K562 (cell line): ENCODE data around the gene ZC3H10. TPM values are rescaled to one million over a fixed set of nuclear protein-coding genes. Genes with fewer than 3 reads are reported as not detected.

Experiments used
- CBX3 ChIP-seq, 2 experiments: IDR thresholded peaks; 1 replicate in 1 of 2; 2 replicates in 1 of 2; pipeline ENCODE4 v1.6.1; 2012; ENCODE audit warnings: inconsistent platforms in 2 of 2, low read length in 2 of 2, borderline replicate concordance in 1 of 2, control low read depth in 1 of 2
- FOXJ3 ChIP-seq: sonication (generic); formaldehyde crosslinking; IDR thresholded peaks from 2 replicates; pipeline ENCODE4 v1.4.0; 2020; ENCODE audit warnings: mild to moderate bottlenecking, missing genetic modification reagents
- JUND ChIP-seq, 2 experiments: IDR thresholded peaks; 2 replicates in 1 of 2; 3 replicates in 1 of 2; pipeline ENCODE4 v1.6.1; 2011; ENCODE audit warnings: borderline replicate concordance in 2 of 2, low read depth in 2 of 2, low read length in 2 of 2, improper control_type of control experiment in 1 of 2, missing biosample characterization in 1 of 2, missing genetic modification characterization in 1 of 2, missing genetic modification reagents in 1 of 2
- NR2F6 ChIP-seq: fragments of 450-650 bp; formaldehyde crosslinking; IDR thresholded peaks from 2 replicates; pipeline ENCODE4 v1.4.0; 2020; ENCODE audit warnings: mild to moderate bottlenecking
- POLR2AphosphoS5 ChIP-seq: IDR thresholded peaks from 2 replicates; pipeline ENCODE4 v1.6.1; 2011; ENCODE audit warnings: mild to moderate bottlenecking, low read depth, low read length, moderate library complexity; ENCODE audit not compliant: control insufficient read depth, insufficient read depth
- RBM34 ChIP-seq: fragments of 200-400 bp; formaldehyde crosslinking; IDR thresholded peaks from 2 replicates; pipeline ENCODE4 v1.6.1; 2018; ENCODE audit warnings: low read length, borderline replicate concordance; ENCODE audit not compliant: insufficient read depth
- RHOXF2B ChIP-seq: fragments of 250-450 bp; sonication (Bioruptor Pico); conservative IDR thresholded peaks from 2 replicates; pipeline ENCODE4 v1.5.1; 2021
- SLC30A9 ChIP-seq: fragments of 250-450 bp; sonication (Bioruptor Pico); IDR thresholded peaks from 2 replicates; pipeline ENCODE4 v1.8.0; 2022; ENCODE audit warnings: mild to moderate bottlenecking, moderate library complexity
- TAF1 ChIP-seq: IDR thresholded peaks from 2 replicates; pipeline ENCODE4 v1.6.1; 2011; ENCODE audit warnings: mild to moderate bottlenecking, low read length, moderate library complexity; ENCODE audit not compliant: insufficient read depth, control insufficient read depth, severe bottlenecking; ENCODE audit errors: extremely low read depth
- ZBTB8A ChIP-seq: fragments of 450-650 bp; IDR thresholded peaks from 2 replicates; pipeline ENCODE4 v1.6.1; 2018; ENCODE audit warnings: mild to moderate bottlenecking, moderate library complexity; ENCODE audit not compliant: partially characterized antibody
- ZC3H8 ChIP-seq: fragments of 450-650 bp; IDR thresholded peaks from 2 replicates; pipeline ENCODE4 v1.6.1; 2017
- ZNF253 ChIP-seq: fragments of 250-450 bp; sonication (Bioruptor Pico); conservative IDR thresholded peaks from 2 replicates; pipeline ENCODE4 v1.6.1; 2021; ENCODE audit warnings: mild to moderate bottlenecking
- ZNF311 ChIP-seq: fragments of 250-450 bp; sonication (Bioruptor Pico); IDR thresholded peaks from 2 replicates; pipeline ENCODE4 v1.4.0; 2020; ENCODE audit warnings: mild to moderate bottlenecking, moderate library complexity
- polyA plus RNA-seq, 8 experiments: library from polyadenylated mRNA; depleted of rRNA in 4 of 8; stranded (reverse) in 5 of 8; unstranded in 3 of 8; fragments of >200 nt; fragmentation: Nextera tagmentation in 2 of 8; fragmentation: Illumina TruSeq in 1 of 8; extraction: Ambion mirVana in 2 of 8; extraction: Trizol in 1 of 8; gene quantifications; 2 replicates each; pipeline versions ENCODE4 v1.2.1 to v1.2.3, GENCODE V29; 2011 to 2014; ENCODE audit warnings: inconsistent platforms in 1 of 8, missing spikeins in 1 of 8
- total RNA-seq, 7 experiments: library from RNA; depleted of rRNA in 6 of 7; stranded (reverse); fragments of >200 nt in 6 of 7; fragmentation: Illumina TruSeq in 2 of 7; extraction: Trizol in 2 of 7; gene quantifications; 2 replicates each; pipeline versions ENCODE4 v1.2.1 to v1.2.3, GENCODE V29; 2011 to 2021; ENCODE audit warnings: low replicate concordance in 1 of 7
- TF ChIP-seq, protein P1 (sequence below): fragments of 150-350 bp; IDR thresholded peaks from 2 replicates; pipeline ENCODE4 v1.6.1; 2014; ENCODE audit warnings: low read depth, mild to moderate bottlenecking, low read length, borderline replicate concordance
- TF ChIP-seq, protein P2 (sequence below), 2 experiments: fragments of 450-650 bp in 1 of 2; sonication (generic) in 1 of 2; formaldehyde crosslinking in 1 of 2; IDR thresholded peaks; 2 replicates each; pipeline versions ENCODE4 v1.7.1 to v1.9.0; 2016 to 2022; ENCODE audit warnings: inconsistent platforms in 1 of 2, mild to moderate bottlenecking in 1 of 2, missing genetic modification reagents in 1 of 2

The ZC3H10 gene
- total and polyA plus RNA-seq, 9 of the 15 experiments (the other 6 are each of a cell fraction or from before 2014, with no cell fraction given) = 0.31 to 4.1 (median 1.6) TPM

DNA sequence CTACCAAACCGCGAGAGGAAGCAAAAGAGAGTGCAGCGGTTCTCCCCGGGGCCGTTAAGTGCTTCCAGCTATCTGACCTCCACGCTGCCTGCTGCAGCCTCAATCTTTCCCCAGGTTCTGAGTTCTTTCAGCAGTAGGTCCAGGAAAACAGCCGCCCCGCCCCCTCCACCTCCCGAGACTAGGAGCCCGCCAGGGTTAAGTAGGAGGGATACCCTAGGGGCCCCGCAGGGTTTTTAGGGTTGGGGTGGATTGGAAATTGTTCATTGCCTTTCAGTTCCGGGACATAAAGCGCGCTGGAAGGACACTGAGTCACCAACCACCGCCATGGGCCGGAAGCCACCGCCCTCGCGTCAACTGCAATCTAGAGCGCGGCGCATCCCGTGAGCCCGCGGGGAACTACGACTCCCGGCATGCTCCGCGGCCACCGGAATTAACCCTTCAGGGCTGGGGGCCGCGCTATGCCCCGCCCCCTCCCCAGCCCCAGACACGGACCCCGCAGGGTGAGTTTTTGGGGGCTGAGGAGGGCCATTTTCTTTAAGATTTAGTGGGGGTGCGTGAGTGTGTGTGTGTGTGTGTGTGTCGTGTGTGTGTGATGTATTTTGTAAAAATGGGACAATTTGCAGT, 34.2 kb downstream of the ZC3H10 start, which contains the start of gene MYL6B (continued):
- peak; percentile 62 for TF ChIP-seq TAF1
- TF ChIP-seq, protein P1, sequence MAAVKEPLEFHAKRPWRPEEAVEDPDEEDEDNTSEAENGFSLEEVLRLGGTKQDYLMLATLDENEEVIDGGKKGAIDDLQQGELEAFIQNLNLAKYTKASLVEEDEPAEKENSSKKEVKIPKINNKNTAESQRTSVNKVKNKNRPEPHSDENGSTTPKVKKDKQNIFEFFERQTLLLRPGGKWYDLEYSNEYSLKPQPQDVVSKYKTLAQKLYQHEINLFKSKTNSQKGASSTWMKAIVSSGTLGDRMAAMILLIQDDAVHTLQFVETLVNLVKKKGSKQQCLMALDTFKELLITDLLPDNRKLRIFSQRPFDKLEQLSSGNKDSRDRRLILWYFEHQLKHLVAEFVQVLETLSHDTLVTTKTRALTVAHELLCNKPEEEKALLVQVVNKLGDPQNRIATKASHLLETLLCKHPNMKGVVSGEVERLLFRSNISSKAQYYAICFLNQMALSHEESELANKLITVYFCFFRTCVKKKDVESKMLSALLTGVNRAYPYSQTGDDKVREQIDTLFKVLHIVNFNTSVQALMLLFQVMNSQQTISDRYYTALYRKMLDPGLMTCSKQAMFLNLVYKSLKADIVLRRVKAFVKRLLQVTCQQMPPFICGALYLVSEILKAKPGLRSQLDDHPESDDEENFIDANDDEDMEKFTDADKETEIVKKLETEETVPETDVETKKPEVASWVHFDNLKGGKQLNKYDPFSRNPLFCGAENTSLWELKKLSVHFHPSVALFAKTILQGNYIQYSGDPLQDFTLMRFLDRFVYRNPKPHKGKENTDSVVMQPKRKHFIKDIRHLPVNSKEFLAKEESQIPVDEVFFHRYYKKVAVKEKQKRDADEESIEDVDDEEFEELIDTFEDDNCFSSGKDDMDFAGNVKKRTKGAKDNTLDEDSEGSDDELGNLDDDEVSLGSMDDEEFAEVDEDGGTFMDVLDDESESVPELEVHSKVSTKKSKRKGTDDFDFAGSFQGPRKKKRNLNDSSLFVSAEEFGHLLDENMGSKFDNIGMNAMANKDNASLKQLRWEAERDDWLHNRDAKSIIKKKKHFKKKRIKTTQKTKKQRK = no peak
- TF ChIP-seq NR2F6 = no peak
- no peak for TF ChIP-seq FOXJ3 (CRISPR knock-in tag)
- TF ChIP-seq POLR2AphosphoS5 = peak; percentile 82
- TF ChIP-seq, protein P2, sequence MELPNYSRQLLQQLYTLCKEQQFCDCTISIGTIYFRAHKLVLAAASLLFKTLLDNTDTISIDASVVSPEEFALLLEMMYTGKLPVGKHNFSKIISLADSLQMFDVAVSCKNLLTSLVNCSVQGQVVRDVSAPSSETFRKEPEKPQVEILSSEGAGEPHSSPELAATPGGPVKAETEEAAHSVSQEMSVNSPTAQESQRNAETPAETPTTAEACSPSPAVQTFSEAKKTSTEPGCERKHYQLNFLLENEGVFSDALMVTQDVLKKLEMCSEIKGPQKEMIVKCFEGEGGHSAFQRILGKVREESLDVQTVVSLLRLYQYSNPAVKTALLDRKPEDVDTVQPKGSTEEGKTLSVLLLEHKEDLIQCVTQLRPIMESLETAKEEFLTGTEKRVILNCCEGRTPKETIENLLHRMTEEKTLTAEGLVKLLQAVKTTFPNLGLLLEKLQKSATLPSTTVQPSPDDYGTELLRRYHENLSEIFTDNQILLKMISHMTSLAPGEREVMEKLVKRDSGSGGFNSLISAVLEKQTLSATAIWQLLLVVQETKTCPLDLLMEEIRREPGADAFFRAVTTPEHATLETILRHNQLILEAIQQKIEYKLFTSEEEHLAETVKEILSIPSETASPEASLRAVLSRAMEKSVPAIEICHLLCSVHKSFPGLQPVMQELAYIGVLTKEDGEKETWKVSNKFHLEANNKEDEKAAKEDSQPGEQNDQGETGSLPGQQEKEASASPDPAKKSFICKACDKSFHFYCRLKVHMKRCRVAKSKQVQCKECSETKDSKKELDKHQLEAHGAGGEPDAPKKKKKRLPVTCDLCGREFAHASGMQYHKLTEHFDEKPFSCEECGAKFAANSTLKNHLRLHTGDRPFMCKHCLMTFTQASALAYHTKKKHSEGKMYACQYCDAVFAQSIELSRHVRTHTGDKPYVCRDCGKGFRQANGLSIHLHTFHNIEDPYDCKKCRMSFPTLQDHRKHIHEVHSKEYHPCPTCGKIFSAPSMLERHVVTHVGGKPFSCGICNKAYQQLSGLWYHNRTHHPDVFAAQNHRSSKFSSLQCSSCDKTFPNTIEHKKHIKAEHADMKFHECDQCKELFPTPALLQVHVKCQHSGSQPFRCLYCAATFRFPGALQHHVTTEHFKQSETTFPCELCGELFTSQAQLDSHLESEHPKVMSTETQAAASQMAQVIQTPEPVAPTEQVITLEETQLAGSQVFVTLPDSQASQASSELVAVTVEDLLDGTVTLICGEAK (IDR thresholded peaks at IDR 0.05) = peak; percentile 88
- TF ChIP-seq, protein P2 (CRISPR knock-in tag; IDR thresholded peaks at IDR 0.05) = no peak
- peak; percentile 92 for TF ChIP-seq JUND (IDR thresholded peaks at IDR 0.05; ENCODE audit: borderline replicate concordance, low read depth, low read length)
- TF ChIP-seq JUND (tag; IDR thresholded peaks at IDR 0.05; ENCODE audit: borderline replicate concordance, low read depth, low read length) = peak; percentile 81; the same call in 1 of the 3 replicates
- no peak for TF ChIP-seq CBX3 (IDR thresholded peaks at IDR 0.05; ENCODE audit: borderline replicate concordance in 1 of 2, low read length in 2 of 2)
- TF ChIP-seq SLC30A9 (CRISPR knock-in tag) = no peak
- TF ChIP-seq RBM34 = no peak
- TF ChIP-seq ZNF311 (CRISPR knock-in tag) = no peak
- TF ChIP-seq RHOXF2B (CRISPR knock-in tag) = no peak
- TF ChIP-seq ZBTB8A = no peak
- TF ChIP-seq ZC3H8 = no peak
- no peak for TF ChIP-seq ZNF253
